Neuronal stem cell (in vitro differentiated cells): ENCODE data around the gene ANTXR2.

Source experiments
- DNase-seq: peaks from one replicate; pipeline ENCODE4 v3.0.0-alpha.2; 2013; ENCODE audit warnings: low spot score
- H2AFZ ChIP-seq: one replicate; pipeline ENCODE4 v1.6.1; 2013; ENCODE audit warnings: mild to moderate bottlenecking, low read length, inconsistent platforms
- H2AK5ac ChIP-seq: 2 replicates; pipeline ENCODE4 v1.6.1; 2013; ENCODE audit warnings: low read depth, mild to moderate bottlenecking, inconsistent platforms, low read length, moderate library complexity, mixed read lengths
- H2BK120ac ChIP-seq: 2 replicates; pipeline ENCODE4 v1.6.1; 2013; ENCODE audit warnings: low read depth, mild to moderate bottlenecking, inconsistent platforms, low read length, moderate library complexity, mixed read lengths
- H2BK12ac ChIP-seq: one replicate; pipeline ENCODE4 v1.6.1; 2013; ENCODE audit warnings: low read length, inconsistent platforms
- H2BK15ac ChIP-seq: 2 replicates; pipeline ENCODE4 v1.6.1; 2013; ENCODE audit warnings: mild to moderate bottlenecking, low read length, inconsistent platforms, mixed read lengths
- H2BK5ac ChIP-seq: one replicate; pipeline ENCODE4 v1.6.1; 2013; ENCODE audit warnings: inconsistent platforms, mild to moderate bottlenecking, low read length, moderate library complexity
- H3K14ac ChIP-seq: one replicate; pipeline ENCODE4 v1.6.1; 2013; ENCODE audit warnings: low read length, inconsistent platforms
- H3K18ac ChIP-seq: 2 replicates; pipeline ENCODE4 v1.6.1; 2013; ENCODE audit warnings: low read length, inconsistent platforms
- H3K23ac ChIP-seq: 2 replicates; pipeline ENCODE4 v1.6.1; 2013; ENCODE audit warnings: low read depth, mild to moderate bottlenecking, mixed read lengths, low read length, inconsistent platforms; ENCODE audit not compliant: poor library complexity
- H3K27ac ChIP-seq: replicated peaks from 3 replicates; pipeline ENCODE4 v1.5.1; 2013; ENCODE audit warnings: low read length, inconsistent platforms
- H3K27me3 ChIP-seq, 3 experiments: 2 replicates each; pipeline ENCODE4 v1.6.1; 2013; ENCODE audit warnings: low read length in 3 of 3, mild to moderate bottlenecking in 2 of 3, inconsistent platforms in 1 of 3, low read depth in 1 of 3, mixed read lengths in 1 of 3, moderate library complexity in 1 of 3; ENCODE audit not compliant: control insufficient read depth in 3 of 3, insufficient read depth in 3 of 3
- H3K36me3 ChIP-seq, 2 donors: replicated peaks in 1 of 2; 2 replicates each; pipeline ENCODE4 v1.6.1; 2013; ENCODE audit warnings: low read length in 2 of 2; ENCODE audit not compliant: control insufficient read depth in 2 of 2, insufficient read depth in 2 of 2
- H3K4ac ChIP-seq: 2 replicates; pipeline ENCODE4 v1.6.1; 2013; ENCODE audit warnings: inconsistent platforms, mild to moderate bottlenecking, low read length, moderate library complexity
- H3K4me1 ChIP-seq, 2 donors: 1 replicate in 1 of 2; 2 replicates in 1 of 2; pipeline ENCODE4 v1.6.1; 2013; ENCODE audit warnings: low read length in 2 of 2, low read depth in 1 of 2; ENCODE audit not compliant: control insufficient read depth in 2 of 2, insufficient read depth in 1 of 2
- H3K4me2 ChIP-seq: one replicate; pipeline ENCODE4 v1.6.1; 2013; ENCODE audit warnings: mild to moderate bottlenecking, low read length, inconsistent platforms; ENCODE audit not compliant: insufficient read depth, poor library complexity, severe bottlenecking
- H3K4me3 ChIP-seq, 2 donors: 2 replicates each; pipeline ENCODE4 v1.5.1; 2013; ENCODE audit warnings: low read length in 2 of 2, mild to moderate bottlenecking in 2 of 2, inconsistent platforms in 1 of 2, moderate library complexity in 1 of 2
- H3K79me1 ChIP-seq: one replicate; pipeline ENCODE4 v1.6.1; 2013; ENCODE audit warnings: low read depth, mild to moderate bottlenecking, inconsistent platforms, low read length, moderate library complexity
- H3K9ac ChIP-seq: one replicate; pipeline ENCODE4 v1.6.1; 2013; ENCODE audit warnings: mild to moderate bottlenecking, low read depth, low read length, inconsistent platforms; ENCODE audit not compliant: poor library complexity
- H3K9me3 ChIP-seq, 2 donors: replicated peaks in 1 of 2; 2 replicates each; pipeline versions ENCODE3 to v1.6.1; 2013; ENCODE audit warnings: low read length in 2 of 2, mild to moderate bottlenecking in 2 of 2, inconsistent platforms in 1 of 2, low read depth in 1 of 2, mixed read lengths in 1 of 2, moderate library complexity in 1 of 2; ENCODE audit not compliant: control insufficient read depth in 2 of 2, insufficient read depth in 1 of 2
- H4K8ac ChIP-seq: one replicate; pipeline ENCODE4 v1.6.1; 2013; ENCODE audit warnings: low read depth, mild to moderate bottlenecking, inconsistent platforms, low read length, moderate library complexity
- H4K91ac ChIP-seq: one replicate; pipeline ENCODE4 v1.6.1; 2013; ENCODE audit warnings: low read length, low read depth, mild to moderate bottlenecking, inconsistent platforms; ENCODE audit not compliant: poor library complexity
- WGBS, 2 donors: extraction: QIAGEN DNeasy Blood & Tissue Kit; methylation state at CpG; one replicate each; pipeline ENCODE4 v1.1.7; 2013; ENCODE audit warnings: missing lambda C conversion rate in 2 of 2, mixed read lengths in 1 of 2; ENCODE audit not compliant: insufficient read length in 2 of 2, insufficient replicate concordance in 1 of 2; ENCODE audit errors: extremely low coverage in 2 of 2; 5-methylcytosine and 5-hydroxymethylcytosine counted together

Gene ANTXR2

GRCh38 chr4:80090090-80090489 lies 17.1 kb upstream of the ANTXR2 start:
- Histone ChIP-seq H2BK12ac (no peak overlapping the region), H4K91ac (no peak overlapping the region), H3K36me3 (no peaks in the 10 kb centered on the region), H3K4me2 (no peak overlapping the region), H3K27me3 (peaks cover 0 to 14% (median 0%) of the 10 kb centered on the region in 3 experiments), H2AK5ac (no peak overlapping the region), H3K27ac (no peak overlapping the region), H3K4me1 (no peaks in the 10 kb centered on the region), H2BK15ac (no peak overlapping the region), H3K23ac (no peak overlapping the region), H3K9ac (no peak overlapping the region), H3K14ac (no peak overlapping the region), H3K4me3 (no peak overlapping the region), H3K79me1 (no peaks in the 10 kb centered on the region), H3K18ac (no peak overlapping the region), H4K8ac (no peak overlapping the region), H3K4ac (no peak overlapping the region), H3K9me3 (no peaks in the 10 kb centered on the region), H2BK5ac (no peak overlapping the region), H2AFZ (no peak overlapping the region), H2BK120ac (no peak overlapping the region)
- DNase-seq: no peak
- no CpG with 5 or more reads among the region's 1 CpG for WGBS, 2 donors

DNA sequence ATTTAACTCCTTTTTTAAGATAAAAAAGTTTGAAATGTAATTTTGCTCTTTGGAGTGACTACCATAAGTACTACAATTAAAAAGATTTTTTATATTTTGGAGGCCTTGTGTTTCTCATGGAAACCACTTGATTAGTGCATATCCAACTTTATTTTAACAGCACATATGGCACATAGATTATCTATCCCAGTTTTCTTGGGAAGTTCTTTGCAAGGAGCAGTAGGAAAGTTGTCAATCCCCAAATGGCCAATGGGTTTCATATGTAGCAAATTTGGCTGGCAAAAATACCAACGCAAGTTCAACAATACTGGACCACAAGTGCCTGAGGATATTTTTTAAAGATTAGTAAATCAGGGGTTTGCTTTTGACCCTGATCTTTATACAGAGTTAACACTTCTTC lies 15.4 kb upstream of the ANTXR2 start:
- no peaks in the 10 kb centered on the region for H3K9me3 ChIP-seq
- no peak overlapping the region for H3K27ac ChIP-seq
- H3K4me2 ChIP-seq: no peak overlapping the region
- H3K79me1 ChIP-seq: no peaks in the 10 kb centered on the region
- H2AFZ ChIP-seq: no peak overlapping the region
- peaks cover 0 to 14% (median 0%) of the 10 kb centered on the region in 3 experiments for H3K27me3 ChIP-seq
- H3K23ac ChIP-seq: no peak overlapping the region
- H3K9ac ChIP-seq: no peak overlapping the region
- H3K36me3 ChIP-seq: no peaks in the 10 kb centered on the region
- no peaks in the 10 kb centered on the region for H3K4me1 ChIP-seq
- DNase-seq: no peak
- no peak overlapping the region for H4K91ac ChIP-seq
- H3K14ac ChIP-seq: no peak overlapping the region
- no peak overlapping the region for H3K4me3 ChIP-seq
- H2BK5ac ChIP-seq: no peak overlapping the region
- H3K4ac ChIP-seq: no peak overlapping the region
- H3K18ac ChIP-seq: no peak overlapping the region
- H2BK15ac ChIP-seq: no peak overlapping the region
- no peak overlapping the region for H2AK5ac ChIP-seq
- H2BK12ac ChIP-seq: no peak overlapping the region
- H4K8ac ChIP-seq: no peak overlapping the region
- no peak overlapping the region for H2BK120ac ChIP-seq
- WGBS, 2 donors: no CpG with 5 or more reads among the region's 1 CpG

DNA sequence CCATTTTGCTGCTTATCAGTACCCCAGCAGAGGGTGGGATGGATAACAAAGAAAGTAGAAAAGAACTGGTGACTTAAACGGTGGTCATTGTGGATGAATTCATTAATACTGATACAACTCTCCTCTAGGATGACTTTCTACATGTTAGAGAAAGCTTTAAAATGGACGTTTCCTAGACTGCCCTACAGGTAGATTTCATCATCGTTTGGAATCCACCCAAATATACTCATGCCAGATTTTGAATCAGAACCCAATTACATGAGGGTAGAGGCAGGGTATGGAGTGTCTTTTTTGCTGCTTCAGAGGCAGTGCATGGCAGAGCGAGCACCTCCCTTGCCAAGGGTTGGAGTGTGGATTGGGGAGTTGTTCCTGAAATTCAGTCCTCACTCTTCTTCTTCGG lies 13.3 kb upstream of the ANTXR2 start:
- H3K4me3 ChIP-seq: no peak overlapping the region
- H2BK12ac ChIP-seq: no peak overlapping the region
- no peaks in the 10 kb centered on the region for H3K9me3 ChIP-seq
- H4K8ac ChIP-seq: no peak overlapping the region
- H2BK120ac ChIP-seq: no peak overlapping the region
- no peak overlapping the region for H3K4me2 ChIP-seq
- H2BK5ac ChIP-seq: no peak overlapping the region
- no peak overlapping the region for H3K14ac ChIP-seq
- H3K18ac ChIP-seq: no peak overlapping the region
- H3K4ac ChIP-seq: no peak overlapping the region
- no peak overlapping the region for H3K9ac ChIP-seq
- no peaks in the 10 kb centered on the region for H3K4me1 ChIP-seq
- H3K23ac ChIP-seq: no peak overlapping the region
- H2BK15ac ChIP-seq: no peak overlapping the region
- no peak for DNase-seq
- no peak overlapping the region for H4K91ac ChIP-seq
- no peaks in the 10 kb centered on the region for H3K36me3 ChIP-seq
- peaks cover 0 to 16% (median 0%) of the 10 kb centered on the region in 3 experiments for H3K27me3 ChIP-seq
- no peaks in the 10 kb centered on the region for H3K79me1 ChIP-seq
- no peak overlapping the region for H3K27ac ChIP-seq
- no CpG with 5 or more reads among the region's 5 CpGs for WGBS, 2 donors
- H2AK5ac ChIP-seq: no peak overlapping the region
- H2AFZ ChIP-seq: no peak overlapping the region

DNA sequence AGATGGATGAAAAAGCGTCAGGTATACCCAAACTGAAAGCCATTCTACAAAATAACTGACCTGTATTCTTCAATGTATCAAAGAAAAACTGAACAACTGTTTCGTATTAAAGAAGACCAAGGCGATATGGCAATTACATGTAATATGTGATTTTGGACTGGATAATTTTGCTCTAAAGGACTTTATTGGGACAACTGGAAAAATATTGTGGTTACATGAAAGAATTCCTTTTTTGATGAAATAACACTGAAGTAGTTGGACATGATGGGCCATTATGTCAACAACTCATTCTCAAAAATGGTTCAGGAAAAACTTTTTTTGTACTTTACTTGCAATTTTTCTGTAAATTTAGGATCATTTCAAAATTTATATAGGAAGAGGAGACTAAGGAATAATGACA lies 12.1 kb upstream of the ANTXR2 start:
- no peak overlapping the region for H4K8ac ChIP-seq
- no peak overlapping the region for H3K23ac ChIP-seq
- no peak for DNase-seq
- H3K14ac ChIP-seq: no peak overlapping the region
- H3K4me1 ChIP-seq: no peaks in the 10 kb centered on the region
- H2BK15ac ChIP-seq: no peak overlapping the region
- H2BK5ac ChIP-seq: no peak overlapping the region
- no peak overlapping the region for H3K4me2 ChIP-seq
- no peaks in the 10 kb centered on the region for H3K79me1 ChIP-seq
- no peaks in the 10 kb centered on the region for H3K9me3 ChIP-seq
- WGBS, 2 donors: no CpG with 5 or more reads among the region's 3 CpGs
- no peak overlapping the region for H3K4me3 ChIP-seq
- no peak overlapping the region for H2BK12ac ChIP-seq
- no peak overlapping the region for H3K18ac ChIP-seq
- no peak overlapping the region for H2AFZ ChIP-seq
- H4K91ac ChIP-seq: no peak overlapping the region
- no peak overlapping the region for H3K4ac ChIP-seq
- H2AK5ac ChIP-seq: no peak overlapping the region
- H2BK120ac ChIP-seq: no peak overlapping the region
- no peak overlapping the region for H3K27ac ChIP-seq
- peaks cover 0 to 8% (median 0%) of the 10 kb centered on the region in 3 experiments for H3K27me3 ChIP-seq
- H3K36me3 ChIP-seq: no peaks in the 10 kb centered on the region
- no peak overlapping the region for H3K9ac ChIP-seq
